ENCODE data around the gene DCTN5.

The DCTN5 gene

GRCh38 chr16:23651943-23652468 lies 10.7 kb downstream of the DCTN5 start:
- in situ Hi-C loops (cut with MboI; ENCODE audit: low sequenced_read_pairs): no loop called here

GRCh38 chr16:23663918-23664317 lies 22.7 kb downstream of the DCTN5 start:
- in situ Hi-C loops (cut with MboI; ENCODE audit: low sequenced_read_pairs): no loop called here

- in situ Hi-C loops (cut with MboI; ENCODE audit: low sequenced_read_pairs): no loop called here
Measured at GRCh38 chr16:23666571-23667354, 25.5 kb downstream of the DCTN5 start.

DNA sequence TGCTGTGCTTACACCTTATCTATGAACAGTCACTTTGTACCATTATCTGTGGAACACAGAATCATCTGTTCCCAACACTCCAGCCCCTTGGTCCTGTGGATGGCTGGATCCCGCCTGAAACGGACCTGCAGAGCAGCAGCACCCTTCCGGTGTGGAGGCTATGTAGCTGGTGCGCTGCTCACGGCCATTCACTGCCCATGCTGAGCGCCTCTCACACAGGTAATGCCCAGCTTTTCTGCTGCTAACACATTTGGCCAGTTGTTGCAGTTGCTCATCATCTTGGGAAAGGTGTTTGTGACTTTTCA lies 26.0 kb downstream of the DCTN5 start:
- in situ Hi-C loops (cut with MboI; ENCODE audit: low sequenced_read_pairs): no loop called here

GRCh38 chr16:23668225-23668624 lies 27.0 kb downstream of the DCTN5 start:
- in situ Hi-C loops (cut with MboI; ENCODE audit: low sequenced_read_pairs): no loop called here

DNA sequence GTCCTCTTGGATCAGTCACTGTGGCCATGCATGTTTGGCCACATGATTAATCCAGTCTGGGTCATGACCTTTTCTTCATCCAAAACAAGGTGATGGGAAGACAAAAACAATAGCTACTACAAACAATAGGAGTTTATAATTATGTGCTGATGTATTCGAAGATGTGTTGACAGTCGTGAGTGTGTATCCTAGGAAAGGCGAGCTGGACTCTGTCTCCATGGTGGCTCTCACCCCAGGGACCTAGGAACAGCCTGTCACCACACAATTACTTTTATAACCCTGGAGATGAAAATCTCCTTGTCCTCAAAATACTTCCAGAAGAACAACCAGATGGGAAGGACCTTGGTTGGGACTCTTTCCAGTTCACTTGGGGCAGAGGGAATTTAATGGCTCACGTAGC lies 27.6 kb downstream of the DCTN5 start:
- in situ Hi-C loops (cut with MboI; ENCODE audit: low sequenced_read_pairs): no loop called here

DNA sequence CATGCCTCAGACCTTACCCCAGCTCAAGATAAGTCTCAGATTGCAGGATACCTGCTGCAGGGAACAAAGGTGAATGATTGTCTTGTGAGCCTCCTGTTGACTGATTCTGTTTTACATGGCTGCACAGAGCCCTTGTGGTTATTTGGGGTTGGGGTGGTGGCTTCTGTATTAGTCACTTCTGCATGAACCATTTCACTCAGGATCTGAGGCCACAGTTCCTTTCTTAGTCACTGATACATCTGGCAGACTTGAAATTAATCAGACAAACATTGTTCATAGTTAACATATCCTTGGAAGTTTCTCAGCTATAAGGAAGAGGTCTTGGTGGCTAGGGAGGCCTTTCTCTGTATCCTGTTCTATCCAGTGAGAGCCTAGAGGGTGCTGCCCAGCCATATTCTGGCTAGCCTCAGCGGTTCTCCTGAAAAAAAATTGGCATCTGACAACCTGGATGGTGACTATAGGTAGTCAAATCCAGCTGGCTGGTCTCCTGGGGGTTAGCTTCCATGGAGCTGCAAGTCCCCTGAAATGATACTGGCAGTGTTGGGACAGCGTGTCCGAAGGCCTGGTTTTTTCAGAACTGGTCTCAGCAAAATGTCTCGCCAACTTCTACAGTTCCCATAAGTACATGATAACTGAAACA lies 29.0 kb downstream of the DCTN5 start:
- in situ Hi-C loops (cut with MboI; ENCODE audit: low sequenced_read_pairs): no loop called here

DNA sequence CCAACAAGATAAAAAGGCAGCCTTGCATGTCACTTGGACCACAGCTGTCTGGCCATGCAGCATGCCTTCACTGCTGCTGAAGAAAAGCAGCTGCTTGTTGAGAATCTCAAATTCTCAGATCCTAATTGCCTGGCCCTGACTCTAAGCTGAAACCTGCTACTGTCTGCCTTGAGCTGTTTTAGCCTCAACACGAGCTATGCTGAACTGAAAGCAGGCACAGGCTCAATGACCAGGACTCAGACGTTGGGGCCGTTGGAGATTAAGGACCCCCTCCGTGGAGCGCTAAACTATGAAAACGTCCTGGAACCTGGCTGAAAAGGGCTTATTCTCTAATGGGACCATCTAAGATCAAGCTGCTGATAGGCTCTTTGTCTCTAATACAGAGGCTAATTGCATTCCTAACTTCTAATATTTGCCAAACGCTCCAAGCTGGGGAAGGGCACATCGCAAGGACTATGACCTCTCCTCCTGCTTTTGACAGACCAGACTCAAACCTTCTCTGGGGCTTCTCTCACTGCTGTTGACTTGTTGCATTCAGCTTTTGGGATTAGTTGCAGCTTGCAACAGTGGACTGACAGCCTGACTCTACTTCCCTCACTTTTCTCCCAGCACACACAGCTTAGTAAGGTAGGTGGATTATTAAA lies 32.8 kb downstream of the DCTN5 start:
- in situ Hi-C loops (cut with MboI; ENCODE audit: low sequenced_read_pairs): no loop called here

DNA sequence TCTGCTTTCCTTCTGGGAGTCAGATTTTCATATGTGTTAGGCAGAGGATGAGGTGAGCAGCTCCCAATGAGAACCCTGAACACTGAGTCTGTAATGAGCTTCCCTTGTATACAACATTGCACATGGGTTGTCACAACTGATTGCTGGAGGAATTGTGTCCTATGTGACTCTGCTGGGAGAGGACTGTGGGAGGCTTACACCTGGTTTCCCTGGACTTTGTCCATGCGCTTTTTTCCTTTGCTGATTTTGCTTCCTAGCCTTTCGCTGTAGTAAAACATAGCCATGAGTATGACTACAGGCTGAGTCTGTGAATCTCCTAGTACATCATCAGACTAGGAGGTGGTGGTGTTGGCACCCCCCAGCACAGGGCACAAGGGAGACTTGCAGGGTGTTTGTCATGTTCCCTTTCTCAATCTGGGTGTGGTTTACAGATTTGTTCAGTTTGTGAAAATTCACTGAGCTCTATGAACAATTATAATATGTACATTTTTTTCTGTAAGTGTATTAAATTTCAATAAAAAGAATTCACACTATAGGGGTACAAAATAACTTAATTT lies 35.7 kb downstream of the DCTN5 start:
- in situ Hi-C loops (cut with MboI; ENCODE audit: low sequenced_read_pairs): no loop called here

GRCh38 chr16:23678430-23679273 lies 37.4 kb downstream of the DCTN5 start, which contains the start of gene PLK1:
PLK1 (plus strand) TSS chr16:23678889; CDS start chr16:23678933, 44 bp downstream.
- in situ Hi-C loops (cut with MboI; ENCODE audit: low sequenced_read_pairs): no loop called here

GRCh38 chr16:23679274-23679985 lies 38.2 kb downstream of the DCTN5 start:
- in situ Hi-C loops (cut with MboI; ENCODE audit: low sequenced_read_pairs): no loop called here

GRCh38 chr16:23679986-23680336 lies 38.7 kb downstream of the DCTN5 start:
- in situ Hi-C loops (cut with MboI; ENCODE audit: low sequenced_read_pairs): no loop called here

DNA sequence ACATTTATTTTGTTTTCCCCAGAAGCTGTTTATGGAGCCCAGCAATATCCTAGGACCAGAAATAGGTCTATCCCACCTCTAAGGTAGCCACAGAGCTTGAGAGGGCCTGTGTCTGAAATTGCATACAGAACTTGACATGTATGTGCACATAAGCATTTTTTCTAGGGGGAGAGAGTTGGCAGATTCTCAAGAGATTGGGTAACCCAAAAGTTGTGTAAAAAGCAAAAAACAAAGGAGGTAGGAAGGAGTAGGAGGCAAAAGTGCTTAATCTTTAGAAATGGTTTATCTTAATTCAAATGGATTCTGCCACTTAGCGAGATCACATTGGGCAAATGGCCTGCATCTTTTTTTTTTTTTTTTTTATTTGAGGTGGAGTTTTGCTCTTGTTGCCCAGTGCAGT lies 40.9 kb downstream of the DCTN5 start:
- in situ Hi-C loops (cut with MboI; ENCODE audit: low sequenced_read_pairs): no loop called here

DNA sequence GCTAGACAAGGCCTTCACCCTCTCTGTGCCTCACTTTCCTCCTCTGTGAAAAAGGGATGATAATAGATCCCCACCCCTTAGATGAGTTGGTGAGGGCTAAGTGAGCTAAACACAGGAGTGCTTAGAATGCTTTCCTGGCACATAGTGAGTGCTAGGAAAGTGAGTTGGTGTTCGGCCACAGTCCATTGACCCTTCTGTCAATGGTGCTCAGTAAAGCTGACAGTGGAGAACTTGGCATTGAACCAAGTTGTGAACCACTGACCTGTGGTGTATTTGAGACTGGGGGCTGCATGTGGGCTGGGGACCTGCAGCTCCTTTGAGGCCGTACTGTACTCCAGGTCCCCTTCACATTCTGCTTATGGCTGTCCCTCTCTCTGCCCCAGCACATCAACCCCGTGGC lies 42.2 kb downstream of the DCTN5 start:
- in situ Hi-C loops (cut with MboI; ENCODE audit: low sequenced_read_pairs): no loop called here

GRCh38 chr16:23687034-23687808 lies 46.0 kb downstream of the DCTN5 start:
- in situ Hi-C loops (cut with MboI; ENCODE audit: low sequenced_read_pairs): no loop called here

DNA sequence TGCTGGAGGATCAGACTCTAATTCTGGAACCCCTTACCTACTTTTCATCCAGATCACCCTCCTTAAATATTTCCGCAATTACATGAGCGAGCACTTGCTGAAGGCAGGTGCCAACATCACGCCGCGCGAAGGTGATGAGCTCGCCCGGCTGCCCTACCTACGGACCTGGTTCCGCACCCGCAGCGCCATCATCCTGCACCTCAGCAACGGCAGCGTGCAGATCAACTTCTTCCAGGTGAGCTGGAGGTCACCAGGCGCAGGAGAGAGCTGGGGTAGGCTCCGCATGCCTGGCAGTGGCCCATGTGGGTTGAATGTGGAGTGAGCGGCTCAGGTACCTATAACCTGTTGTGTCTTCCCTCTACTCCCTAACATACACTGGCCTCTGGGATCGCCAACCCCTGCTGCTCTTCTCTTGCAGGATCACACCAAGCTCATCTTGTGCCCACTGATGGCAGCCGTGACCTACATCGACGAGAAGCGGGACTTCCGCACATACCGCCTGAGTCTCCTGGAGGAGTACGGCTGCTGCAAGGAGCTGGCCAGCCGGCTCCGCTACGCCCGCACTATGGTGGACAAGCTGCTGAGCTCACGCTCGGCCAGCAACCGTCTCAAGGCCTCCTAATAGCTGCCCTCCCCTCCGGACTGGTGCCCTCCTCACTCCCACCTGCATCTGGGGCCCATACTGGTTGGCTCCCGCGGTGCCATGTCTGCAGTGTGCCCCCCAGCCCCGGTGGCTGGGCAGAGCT lies 48.3 kb downstream of the DCTN5 start:
- in situ Hi-C loops (cut with MboI; ENCODE audit: low sequenced_read_pairs): no loop called here

DNA sequence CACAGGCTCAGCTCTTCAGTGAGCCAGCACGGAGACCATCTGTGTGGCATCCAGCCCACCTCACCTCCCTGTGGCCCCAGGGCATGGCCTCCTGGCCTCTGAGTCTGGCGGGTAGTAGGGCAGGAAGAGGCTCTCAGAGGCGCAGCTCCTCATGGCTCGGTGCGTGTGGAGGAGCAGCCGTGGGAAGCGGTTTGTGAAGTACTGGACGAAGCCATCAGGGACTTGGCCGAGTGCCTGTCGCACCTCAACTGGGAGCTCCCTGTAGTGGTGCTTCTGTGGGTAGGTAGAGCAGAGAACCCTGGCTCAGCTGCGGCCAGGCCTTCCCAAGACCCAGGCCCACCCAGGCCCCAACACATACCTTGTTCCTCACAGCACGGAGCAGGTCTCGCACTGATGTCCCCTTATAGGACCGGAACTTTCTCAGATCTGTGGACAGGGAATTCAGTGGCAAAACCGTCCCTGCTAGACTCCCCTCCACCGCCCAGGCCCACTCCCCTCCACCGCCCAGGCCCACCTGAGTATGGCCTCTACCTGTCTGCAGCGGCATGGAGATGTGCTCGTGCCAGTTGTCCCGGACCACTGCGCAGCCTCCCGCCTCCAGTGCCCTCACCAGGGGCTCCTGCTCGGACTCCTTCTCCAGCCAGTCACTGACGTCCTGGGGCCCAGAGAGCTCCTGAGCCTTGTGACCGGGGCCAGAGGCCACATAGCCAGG lies 49.7 kb downstream of the DCTN5 start:
- in situ Hi-C loops (cut with MboI; ENCODE audit: low sequenced_read_pairs): no loop called here
